GM18517 (cell line): ENCODE results near the gene INPP5A.

ENCODE experiments used
- ATAC-seq: cut with Tn5 transposase; IDR thresholded peaks from one replicate; pipeline ENCODE4 v1.9.1; 2021; ENCODE audit warnings: mild to moderate bottlenecking, moderate library complexity; ENCODE audit not compliant: unreplicated experiment

Gene INPP5A

GRCh38 chr10:132685921-132686680, 148.5 kb downstream of the INPP5A start:
- no peak for ATAC-seq

DNA sequence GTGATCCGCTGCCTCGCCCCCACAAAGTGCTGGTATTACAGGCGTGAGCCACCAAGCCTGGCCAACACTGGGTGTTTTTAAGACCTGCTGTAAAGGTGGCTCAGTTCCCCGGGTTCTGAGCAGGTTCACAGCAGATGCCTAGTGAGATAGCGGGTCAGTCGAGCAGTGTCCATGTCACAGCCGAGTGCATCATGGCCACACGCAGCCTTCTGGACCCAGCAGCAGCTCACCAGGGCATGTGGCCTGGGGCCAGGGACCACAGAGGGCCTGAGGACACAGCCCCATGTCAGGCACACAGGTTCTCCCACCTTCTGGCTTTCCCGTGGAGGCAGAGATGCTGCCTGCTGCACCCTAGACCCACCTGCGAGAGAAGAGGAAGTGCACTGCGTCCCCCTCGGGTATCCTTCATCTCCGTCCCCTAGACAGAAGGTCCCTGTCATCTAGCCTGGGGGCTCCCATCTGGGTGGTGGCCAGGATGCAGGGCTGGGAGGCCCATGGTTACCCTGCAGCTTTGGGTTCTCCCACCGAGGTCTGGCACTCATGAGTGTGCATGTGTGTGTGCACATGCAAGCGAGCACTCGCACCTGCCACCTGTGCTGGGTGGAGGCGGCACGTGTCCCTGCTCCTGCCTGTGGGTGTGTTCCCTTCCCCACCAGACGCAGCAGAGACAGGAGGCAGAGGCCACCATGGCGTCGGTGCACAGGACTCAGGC, 149.8 kb downstream of the INPP5A start:
- no peak for ATAC-seq

DNA sequence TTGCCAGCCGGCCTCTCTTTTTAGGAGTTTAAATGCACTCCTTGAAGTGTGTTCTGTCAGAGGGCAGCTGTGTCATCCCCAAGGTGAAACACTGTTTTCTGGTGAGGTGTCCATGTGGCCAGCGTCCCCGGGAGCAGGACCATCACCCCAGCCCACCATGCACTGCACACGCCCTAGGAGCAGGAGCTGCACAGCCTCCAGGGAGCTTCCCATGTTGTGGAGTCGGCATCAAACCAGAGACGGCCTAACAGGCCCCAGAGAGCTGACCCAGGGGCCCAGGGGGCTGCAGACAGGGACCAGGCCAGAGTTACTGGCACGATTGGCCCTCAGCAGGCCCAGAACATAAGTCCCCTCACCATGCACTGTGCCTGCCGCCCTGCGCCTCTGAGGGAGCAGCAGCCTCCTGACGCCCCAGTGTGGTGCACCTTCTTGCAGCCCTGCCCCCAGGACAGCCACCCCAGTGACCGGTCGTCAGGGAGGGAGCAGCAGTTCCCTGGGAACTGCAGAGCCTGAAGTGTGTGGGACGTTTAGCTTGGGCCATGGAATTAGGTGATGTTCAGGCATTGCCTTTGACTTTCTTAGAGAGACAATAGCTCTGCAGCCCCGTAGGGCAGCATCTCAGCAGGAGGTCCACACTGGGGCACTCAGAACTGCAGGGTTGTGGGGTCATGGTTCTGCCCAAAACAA, 150.4 kb downstream of the INPP5A start:
- ATAC-seq: no peak

- no peak for ATAC-seq
Observed at GRCh38 chr10:132688580-132689420, 151.2 kb downstream of the INPP5A start.

DNA sequence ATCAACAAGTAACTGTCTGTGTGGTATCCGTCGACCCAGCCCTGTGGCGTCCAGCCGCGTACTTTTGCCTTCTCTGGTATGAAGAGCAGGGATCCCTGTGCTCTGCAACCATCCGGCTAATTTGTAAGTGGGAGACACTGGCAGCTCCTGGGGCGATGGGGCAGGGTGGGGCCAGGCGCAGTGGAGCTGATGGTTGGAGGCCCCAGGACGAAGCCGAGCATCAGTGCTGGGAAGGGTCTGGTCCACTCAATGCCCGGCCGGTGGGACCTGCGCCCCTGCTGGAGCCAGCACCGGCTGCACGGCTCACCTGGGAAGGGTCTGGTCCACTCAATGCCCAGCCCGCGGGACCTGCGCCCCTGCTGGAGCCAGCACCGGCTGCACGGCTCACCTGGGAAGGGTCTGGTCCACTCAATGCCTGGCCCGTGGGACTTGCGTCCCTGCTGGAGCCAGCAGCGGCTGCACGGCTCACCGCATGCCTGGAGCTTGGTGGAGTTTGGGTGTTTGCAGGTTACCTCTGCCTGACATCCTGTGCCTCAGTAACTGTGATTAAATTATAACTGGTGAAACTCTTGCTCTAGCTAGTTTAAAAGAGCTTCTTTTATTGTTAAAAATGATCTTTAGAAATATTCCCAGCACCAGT, 152.3 kb downstream of the INPP5A start:
- ATAC-seq: no peak

- no peak for ATAC-seq
Observed at GRCh38 chr10:132690401-132690800, 152.8 kb downstream of the INPP5A start.

- ATAC-seq: no peak
Observed at GRCh38 chr10:132690821-132691610, 153.4 kb downstream of the INPP5A start.

GRCh38 chr10:132691711-132692153, 154.1 kb downstream of the INPP5A start:
- ATAC-seq: no peak

- no peak for ATAC-seq
Observed at GRCh38 chr10:132692311-132692710, 154.7 kb downstream of the INPP5A start.

DNA sequence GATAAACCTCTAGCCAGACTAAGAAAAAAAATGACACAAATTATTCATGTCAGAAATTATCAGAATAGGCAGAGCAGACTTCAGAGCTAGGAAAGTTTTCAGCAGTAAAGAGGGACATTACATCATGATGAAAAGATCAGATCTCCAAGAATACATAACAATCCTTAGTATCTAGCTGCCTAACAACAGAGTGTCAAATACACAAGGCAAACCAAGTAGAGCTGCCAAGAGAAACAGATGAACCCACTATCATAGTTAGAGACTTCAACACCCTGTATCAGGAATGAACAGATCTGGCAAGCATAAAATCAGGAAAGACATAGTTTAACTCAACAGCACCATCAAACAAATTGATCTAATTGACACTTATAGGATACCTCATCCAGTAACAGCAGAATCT, 156.1 kb downstream of the INPP5A start:
- ATAC-seq: no peak

- no peak for ATAC-seq
Observed at GRCh38 chr10:132696204-132696603, 158.6 kb downstream of the INPP5A start.

DNA sequence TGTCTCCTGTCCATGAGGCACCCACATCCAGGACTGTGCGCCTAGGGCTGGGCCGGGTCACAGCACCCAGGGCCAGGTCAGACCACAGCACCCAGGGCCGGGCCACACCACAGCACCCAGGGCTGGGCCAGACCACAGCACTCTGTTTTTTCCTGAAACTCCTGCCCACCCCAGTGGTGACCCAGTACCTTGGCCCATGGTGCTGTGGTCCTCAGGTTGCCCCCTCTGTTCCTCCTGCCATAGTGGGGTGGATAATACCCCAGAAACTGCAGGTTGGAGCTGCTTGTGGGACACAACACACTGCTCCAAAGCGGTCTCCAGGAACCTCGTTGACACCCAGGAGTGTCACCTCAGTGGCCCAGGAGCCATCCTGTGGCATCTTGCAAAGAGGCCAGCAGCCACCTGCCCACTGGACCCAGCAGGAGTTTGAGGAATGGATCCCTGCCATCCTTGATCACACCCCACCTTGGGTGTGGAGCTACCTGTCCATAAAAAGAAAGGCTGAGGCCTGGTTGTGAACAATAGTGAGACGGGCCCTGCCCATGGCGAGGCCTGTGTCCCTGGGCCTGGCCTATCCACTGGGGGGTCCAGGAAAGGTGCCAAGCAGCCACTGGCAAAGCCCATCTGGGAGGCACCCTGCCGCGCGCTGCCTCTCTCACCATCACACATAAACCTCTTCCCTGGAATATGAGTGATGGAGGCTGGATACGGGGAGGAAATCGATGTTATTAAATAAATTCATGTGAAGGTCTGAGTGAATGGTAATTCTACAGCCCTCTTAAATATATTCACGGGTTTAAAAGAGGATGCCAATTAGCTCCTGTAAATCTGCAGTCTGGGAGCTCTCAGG, 159.4 kb downstream of the INPP5A start:
- ATAC-seq: no peak

- no peak for ATAC-seq
Observed at GRCh38 chr10:132697578-132698200, 160.1 kb downstream of the INPP5A start.

- no peak for ATAC-seq
Observed at GRCh38 chr10:132698211-132698751, 160.7 kb downstream of the INPP5A start.

- ATAC-seq: no peak
Observed at GRCh38 chr10:132698761-132699391, 161.3 kb downstream of the INPP5A start.

DNA sequence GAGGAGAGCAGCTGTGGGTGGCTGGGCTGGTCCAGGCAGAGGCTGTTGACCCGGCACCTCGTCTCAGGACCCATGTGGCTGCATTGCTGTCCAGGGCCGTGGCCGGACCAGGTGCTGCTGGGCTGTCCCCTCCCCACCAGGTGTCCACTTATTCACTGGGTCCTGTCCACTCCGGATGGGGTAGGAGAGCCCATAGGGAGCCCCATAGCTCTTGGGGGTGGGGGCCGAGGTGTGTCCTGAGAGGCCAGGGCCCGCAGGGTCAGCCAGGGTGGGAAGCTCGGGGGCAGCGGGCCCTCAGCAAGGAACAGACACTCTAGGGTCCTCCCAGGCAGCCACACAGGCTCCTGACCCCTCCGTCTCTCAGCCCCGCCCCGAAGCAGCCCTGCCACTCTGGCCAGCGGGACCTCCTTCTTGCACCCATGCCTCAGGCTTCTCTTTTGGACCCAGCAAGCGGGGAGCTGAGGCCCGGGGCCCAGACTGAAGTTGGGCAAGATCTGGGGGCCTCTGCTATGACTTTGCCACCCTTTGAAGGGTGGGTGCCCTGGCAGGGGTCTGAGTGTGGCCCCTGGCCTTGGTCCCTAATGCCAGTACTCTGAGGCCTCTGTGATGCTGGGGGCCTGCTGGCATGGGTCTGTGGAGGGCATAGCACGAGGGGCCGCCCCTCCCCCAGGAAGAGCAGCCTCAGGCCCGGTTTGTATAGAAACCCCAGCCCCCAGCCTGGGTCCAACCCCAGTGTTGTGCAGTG, 162.0 kb downstream of the INPP5A start:
- no peak for ATAC-seq
